GM18498 (cell line): ENCODE results near the gene B3GNT4.
A peak's percentile ranks its signal among the peaks of the same experiment; 100 is the strongest.
"Not testable (repeated sequence)": the region's sequence is repeated elsewhere in the genome, so short reads cannot be mapped to it uniquely, and the experiment has no call there.

Source experiments
- ATAC-seq: cut with Tn5 transposase; IDR thresholded peaks from one replicate; pipeline ENCODE4 v1.9.1; 2021; ENCODE audit warnings: mild to moderate bottlenecking, moderate library complexity; ENCODE audit not compliant: unreplicated experiment

B3GNT4 gene

GRCh38 chr12:122187466-122187865 lies 16.0 kb upstream of the B3GNT4 start:
- ATAC-seq: no peak

- no peak for ATAC-seq
Measured at GRCh38 chr12:122189626-122190475, 13.7 kb upstream of the B3GNT4 start.

GRCh38 chr12:122190842-122191668 lies 12.5 kb upstream of the B3GNT4 start:
- peak; percentile 52 for ATAC-seq

GRCh38 chr12:122192441-122192840 lies 11.1 kb upstream of the B3GNT4 start:
- ATAC-seq: no peak

- no peak for ATAC-seq
Measured at GRCh38 chr12:122194804-122195203, 8.7 kb upstream of the B3GNT4 start.

- ATAC-seq: no peak
Measured at GRCh38 chr12:122195405-122195804, 8.1 kb upstream of the B3GNT4 start.

- no peak for ATAC-seq
Measured at GRCh38 chr12:122197612-122197966, 5.9 kb upstream of the B3GNT4 start.

GRCh38 chr12:122199484-122200355 lies 3.8 kb upstream of the B3GNT4 start:
- ATAC-seq: no peak

GRCh38 chr12:122200541-122201175 lies 2.9 kb upstream of the B3GNT4 start:
- ATAC-seq: no peak

- no peak for ATAC-seq
Measured at GRCh38 chr12:122201381-122201780, 2.1 kb upstream of the B3GNT4 start.

GRCh38 chr12:122202017-122202416 lies 1.5 kb upstream of the B3GNT4 start:
- no peak for ATAC-seq

GRCh38 chr12:122202811-122203210 lies 698 bp upstream of the B3GNT4 start:
- not testable (repeated sequence) for ATAC-seq

GRCh38 chr12:122204167-122205052 lies 901 bp downstream of the B3GNT4 start:
- no peak for ATAC-seq

- ATAC-seq: no peak
Measured at GRCh38 chr12:122205053-122205925, 1.8 kb downstream of the B3GNT4 start.

GRCh38 chr12:122206111-122206881 lies 2.8 kb downstream of the B3GNT4 start:
- no peak for ATAC-seq

- no peak for ATAC-seq
Measured at GRCh38 chr12:122206976-122207375, 3.5 kb downstream of the B3GNT4 start.

GRCh38 chr12:122207391-122207790 lies 3.9 kb downstream of the B3GNT4 start:
- no peak for ATAC-seq
